HG03432 (cell line): ENCODE measurements around the gene OR10H2.
"Not testable (repeated sequence)": the region's sequence is repeated elsewhere in the genome, so short reads cannot be mapped to it uniquely, and the experiment has no call there.

ENCODE experiments used
- ATAC-seq: cut with Tn5 transposase; IDR thresholded peaks from one replicate; pipeline ENCODE4 v1.9.1; 2021; ENCODE audit warnings: mild to moderate bottlenecking, moderate library complexity; ENCODE audit not compliant: unreplicated experiment

The OR10H2 gene

DNA sequence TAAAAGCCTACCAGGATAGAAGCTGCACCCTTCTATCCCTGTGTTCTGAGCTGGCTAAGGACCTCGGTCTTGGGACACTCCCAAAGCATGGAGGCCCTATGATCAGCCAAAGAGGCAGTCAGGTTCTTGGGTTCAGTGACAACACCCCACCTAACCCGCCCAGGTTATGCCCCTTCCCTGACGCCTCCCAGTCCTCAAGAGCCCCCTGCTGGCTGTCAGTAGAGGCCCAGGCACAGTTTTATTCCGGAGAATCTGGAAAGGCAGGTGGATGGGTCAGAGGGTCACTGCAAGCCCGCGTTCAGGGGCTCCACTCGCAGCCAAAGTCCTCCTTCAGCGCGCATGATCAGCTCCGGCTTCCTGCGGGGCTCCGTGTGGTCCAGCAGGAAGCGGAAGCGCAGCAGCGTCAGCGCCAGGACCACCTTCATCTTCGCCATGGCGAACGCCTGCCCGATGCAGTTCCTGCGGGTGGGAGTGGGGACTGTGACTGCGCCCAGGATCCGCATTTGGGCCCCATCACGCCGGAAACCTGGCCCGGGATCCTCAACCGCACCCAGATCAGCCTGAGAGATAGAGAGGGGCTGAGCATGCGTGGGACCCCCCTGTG is 32.2 kb downstream of the OR10H2 start:
- no peak for ATAC-seq

DNA sequence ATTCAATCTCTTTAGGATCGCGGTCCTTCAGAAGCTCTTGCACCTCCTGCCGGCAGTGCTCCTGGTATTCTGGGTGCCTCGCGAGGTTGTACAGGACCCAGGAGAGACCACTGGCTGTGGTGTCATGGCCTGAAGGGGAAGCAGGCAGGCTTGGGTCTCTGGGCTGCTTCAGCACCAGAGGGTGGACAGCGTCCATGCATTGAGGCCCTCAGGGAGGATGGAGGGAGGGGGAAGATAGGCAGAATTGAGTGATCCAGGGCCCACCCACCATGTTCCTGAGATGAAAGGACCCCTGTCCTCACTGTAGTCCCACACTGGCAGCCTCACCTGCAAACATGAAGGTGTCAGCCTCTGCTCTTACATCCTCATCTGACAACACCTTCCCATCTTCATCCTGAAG is 41.8 kb downstream of the OR10H2 start:
- ATAC-seq, result no peak

DNA sequence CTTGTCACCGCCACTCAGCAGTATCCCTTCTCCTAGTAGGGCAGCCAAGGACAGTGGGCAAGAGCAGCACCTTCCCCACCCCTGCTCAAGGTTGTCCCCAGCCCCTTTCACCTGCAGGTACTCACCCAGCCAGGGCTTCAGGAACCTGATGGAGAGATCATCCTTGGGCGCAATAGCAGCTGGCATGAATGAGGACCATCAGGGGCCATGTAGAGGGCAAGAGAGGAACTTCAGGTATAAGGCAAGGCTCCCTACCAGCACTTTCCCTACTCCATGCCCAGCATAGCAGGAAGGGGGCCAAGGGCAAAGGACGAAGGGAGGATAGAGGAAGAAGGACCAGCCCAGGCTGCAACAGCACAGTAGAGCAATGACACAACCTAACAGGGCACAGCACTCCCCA is 46.3 kb downstream of the OR10H2 start:
- not testable (repeated sequence) for ATAC-seq

DNA sequence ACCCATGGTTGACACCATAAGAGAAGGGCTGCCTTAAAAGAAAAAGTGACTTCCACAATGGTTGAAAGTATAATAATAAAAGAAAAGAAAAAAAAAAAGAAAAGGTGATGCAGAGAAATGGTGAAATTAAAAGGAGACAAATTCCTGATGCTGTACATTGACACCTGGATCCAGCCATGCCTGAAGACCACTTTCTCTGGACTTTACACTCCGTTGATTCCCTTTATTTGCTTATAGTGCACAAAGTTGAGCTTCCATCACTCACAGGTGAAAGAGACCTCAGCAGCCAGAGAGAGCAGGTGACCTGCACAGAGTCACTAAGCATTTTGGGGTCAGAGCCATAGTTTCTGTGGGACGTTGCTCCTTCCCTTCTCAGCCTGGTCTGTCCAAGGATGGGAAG is 47.4 kb downstream of the OR10H2 start:
- ATAC-seq, result no peak

DNA sequence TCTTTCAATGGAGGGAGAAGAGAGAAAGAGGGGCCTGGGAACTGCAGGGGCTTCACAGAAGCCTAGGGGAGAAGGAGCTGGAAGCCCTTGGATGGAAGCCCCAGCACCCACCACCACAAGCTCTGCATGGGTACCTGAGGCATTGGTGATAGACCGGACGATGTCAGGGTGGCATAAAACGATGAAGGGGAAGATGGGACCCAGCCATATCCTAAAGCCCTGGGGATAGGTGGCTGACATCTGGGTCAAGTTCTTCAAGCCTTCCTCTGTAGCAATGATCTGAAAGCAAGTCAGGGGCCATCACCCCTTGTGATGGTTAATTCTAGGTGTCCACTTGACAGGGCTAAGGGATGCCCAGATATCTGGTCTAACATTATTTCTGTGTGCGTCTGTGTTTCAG is 48.4 kb downstream of the OR10H2 start:
- ATAC-seq, result no peak

DNA sequence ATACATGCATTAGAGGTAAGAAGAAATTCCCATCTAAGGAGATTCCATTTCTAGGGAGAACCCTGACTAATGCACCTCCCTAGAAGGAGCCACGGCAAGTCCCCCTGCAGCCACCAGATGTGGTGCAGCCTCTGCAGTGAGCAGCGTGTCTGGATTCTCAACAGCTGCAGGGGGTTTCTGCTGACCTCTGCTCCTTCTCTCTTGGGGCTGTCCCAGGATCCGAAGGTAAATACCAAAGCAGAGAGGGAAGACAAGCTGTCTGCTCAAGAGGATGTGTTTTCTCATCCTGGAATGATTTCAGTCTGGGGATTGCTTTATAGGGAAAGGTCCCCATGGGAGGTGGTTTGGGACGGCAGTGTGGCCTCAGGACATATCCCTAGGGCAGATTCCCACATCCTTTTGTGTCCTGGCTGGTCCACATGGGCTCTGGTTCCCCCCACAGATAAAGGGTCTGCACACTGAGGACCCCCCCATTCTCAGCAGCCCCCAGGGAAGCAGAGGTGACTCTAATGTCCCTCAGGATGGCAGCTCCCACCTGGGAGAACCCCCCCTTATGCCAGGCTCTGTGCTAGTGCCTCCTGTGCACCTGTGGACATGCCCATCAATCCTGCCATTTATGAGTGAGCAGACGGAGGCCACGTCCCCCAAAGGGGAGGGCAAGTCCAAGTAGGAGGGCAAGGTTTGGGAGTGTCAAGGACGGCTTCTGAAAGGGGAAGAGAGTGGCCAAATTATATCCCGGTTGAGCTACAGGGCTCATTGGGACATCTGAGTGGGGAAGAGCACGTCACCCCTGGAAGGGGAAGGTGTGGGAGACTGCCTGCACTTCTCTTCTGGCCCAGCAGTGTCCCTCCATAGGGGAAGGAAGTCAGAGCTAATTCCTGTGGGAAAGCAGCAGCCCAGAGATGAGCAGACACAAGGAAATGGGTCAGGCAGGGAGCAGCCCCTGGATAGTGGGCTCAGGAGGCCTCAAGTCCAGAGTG is 49.5 kb downstream of the OR10H2 start:
- no peak for ATAC-seq
